GM18867 (cell line): ENCODE data around the gene CSNK2A1.
"Not testable (repeated sequence)": the region's sequence is repeated elsewhere in the genome, so short reads cannot be mapped to it uniquely, and the experiment has no call there.

Experiments
- ATAC-seq: cut with Tn5 transposase; IDR thresholded peaks from one replicate; pipeline ENCODE4 v1.9.1; 2021; ENCODE audit warnings: mild to moderate bottlenecking, moderate library complexity; ENCODE audit not compliant: unreplicated experiment

Gene CSNK2A1

DNA sequence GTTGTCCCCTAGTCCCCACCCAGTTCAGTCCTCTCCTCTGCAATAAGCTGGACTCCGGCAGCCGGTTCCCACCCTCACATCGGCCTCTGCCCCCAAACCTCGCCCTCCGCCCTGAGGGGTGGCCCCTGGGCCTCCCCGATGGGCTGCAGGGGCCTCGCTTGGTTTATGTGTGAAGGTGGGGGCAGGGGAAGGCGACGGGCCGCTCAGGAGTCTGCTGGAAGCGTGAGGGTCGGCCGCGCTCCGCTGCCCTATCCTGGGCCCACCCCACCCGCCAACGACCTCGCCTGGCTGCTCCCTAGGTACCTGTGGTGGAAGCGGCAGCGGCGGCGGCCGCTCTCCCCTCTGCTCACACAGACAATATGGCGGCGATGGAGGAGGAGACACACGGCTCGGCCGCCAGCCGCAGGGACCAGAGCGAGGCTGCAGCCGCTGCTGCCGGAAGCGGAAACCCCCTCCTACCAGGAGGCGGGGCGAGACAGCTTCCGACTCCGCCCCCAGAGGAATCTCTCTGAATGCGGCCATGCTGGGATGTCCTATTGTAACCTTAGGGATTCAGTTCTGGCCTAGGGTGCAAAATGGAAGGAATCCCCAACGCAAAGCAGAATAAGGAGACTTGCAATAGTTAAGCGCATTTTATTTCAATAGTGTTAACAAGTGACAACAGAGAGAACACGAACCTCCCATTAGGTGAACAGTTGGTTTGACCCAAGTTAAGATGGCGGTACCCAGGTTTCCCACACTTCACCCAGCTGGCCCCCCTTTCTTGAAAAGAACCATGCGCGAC, at the start of gene CSNK2A1:
Gene CSNK2A1, minus strand, starts transcription at position 422 of the 784 bp plus-strand sequence. CDS start 35,239 bp downstream, outside the sequence.
- ATAC-seq: peak; percentile 94

DNA sequence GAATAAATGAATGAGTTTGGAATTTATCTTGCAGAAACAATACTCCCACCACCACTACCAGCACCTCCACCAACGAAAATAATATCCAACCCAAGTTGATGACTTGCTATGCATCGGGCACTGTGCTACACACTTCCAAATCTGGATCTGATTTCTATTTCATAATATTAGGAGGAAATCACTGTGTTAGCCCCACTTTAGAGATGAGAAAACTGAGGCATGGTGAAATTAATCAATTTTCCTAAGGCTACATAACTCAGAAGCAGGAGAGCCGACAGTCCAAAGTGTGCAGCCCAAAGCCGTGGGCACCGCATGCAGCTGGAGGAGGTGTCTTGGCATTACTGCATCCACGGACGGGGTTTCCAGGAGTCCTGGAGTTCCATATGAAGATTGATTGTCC, 48.9 kb upstream of the CSNK2A1 start:
- no peak for ATAC-seq

DNA sequence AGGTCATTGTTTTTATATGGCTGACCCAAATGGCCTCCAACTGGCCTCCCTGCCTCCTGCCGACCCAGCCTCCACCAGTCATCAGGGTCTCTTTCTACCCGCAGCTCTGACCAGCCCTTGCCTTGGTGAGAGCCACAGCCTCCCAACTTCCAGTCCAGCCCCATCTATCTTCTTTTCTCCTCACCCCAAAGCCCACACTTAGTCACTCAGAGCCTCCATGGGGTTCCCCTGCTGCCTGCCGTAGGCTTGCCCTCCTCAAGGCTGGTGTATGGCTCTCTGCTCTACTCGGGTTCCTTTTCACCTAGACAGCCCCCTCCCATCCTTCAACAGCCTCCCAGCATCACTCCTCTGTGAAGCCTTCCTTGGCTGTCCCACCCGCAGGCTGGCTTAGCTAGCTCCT, 48.4 kb upstream of the CSNK2A1 start:
- ATAC-seq: no peak

DNA sequence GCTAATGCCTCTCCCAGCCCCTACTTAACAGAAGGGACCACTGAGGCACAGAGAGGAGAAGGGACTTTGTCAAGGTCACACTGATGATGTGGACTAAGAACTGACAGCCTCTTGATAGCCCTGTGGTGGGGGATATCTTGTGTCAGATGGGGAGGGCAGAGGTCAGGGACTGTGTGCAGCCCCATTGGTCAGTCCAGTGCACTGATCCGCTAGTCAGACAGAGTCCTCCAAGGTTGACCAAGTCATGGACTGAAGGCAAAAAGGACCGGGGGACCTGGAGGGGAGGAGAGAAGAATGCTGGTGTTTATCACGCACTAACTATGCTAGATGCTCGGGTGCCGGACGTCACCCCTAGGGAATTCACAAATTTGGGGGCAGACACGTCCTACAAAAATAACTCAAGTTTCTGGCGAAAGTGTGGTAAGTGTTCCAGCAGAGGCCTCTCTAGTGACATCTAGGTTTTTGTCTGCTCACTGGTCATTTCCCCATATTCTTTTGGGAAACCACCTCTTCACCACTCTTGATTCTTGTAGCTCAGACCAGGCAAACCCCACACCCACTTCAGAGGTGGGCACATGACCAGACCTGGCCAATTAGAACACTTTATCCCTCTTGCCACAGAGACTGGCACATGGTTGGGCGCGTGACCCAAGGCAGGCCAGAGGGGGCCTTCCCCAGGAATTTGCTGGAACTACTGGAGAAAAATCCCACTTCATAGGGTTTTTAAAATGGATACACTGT, 45.5 kb upstream of the CSNK2A1 start:
- ATAC-seq: peak; percentile 74

DNA sequence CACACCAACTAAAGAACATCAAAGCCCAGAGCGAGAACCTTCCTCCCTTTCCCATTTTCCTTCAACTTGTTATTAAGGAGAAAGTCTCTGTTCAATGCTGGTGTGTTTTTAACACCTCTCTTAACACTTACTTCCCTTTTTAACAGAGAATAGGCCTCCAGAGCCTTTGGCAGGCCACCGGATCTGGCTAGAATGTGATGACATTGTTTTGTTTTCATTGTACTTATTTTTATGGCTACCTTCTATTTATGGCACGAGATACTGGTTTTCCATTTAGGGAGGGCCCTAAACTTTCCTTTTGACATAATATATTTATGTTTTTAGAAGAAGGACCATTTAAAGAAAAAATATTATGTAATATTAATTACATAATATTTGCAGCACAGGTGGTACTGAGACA, 44.9 kb upstream of the CSNK2A1 start:
- no peak for ATAC-seq

DNA sequence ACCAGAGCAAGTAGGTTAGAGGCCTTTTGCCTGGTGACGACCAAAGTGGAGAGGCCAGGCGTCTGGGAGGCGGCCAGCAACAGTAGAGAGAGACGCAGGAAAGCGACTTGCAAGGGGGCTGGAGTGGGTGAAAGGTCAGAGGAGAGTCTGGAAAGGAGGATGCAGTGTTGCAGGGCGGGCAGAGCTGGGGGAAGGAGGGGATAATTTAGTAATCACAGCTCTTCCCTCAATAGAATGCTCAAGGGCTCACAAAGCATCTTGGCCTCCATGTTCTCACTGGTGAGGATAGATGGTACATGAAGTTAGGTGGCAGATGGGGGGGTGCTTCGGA, 41.3 kb upstream of the CSNK2A1 start:
- ATAC-seq: no peak

DNA sequence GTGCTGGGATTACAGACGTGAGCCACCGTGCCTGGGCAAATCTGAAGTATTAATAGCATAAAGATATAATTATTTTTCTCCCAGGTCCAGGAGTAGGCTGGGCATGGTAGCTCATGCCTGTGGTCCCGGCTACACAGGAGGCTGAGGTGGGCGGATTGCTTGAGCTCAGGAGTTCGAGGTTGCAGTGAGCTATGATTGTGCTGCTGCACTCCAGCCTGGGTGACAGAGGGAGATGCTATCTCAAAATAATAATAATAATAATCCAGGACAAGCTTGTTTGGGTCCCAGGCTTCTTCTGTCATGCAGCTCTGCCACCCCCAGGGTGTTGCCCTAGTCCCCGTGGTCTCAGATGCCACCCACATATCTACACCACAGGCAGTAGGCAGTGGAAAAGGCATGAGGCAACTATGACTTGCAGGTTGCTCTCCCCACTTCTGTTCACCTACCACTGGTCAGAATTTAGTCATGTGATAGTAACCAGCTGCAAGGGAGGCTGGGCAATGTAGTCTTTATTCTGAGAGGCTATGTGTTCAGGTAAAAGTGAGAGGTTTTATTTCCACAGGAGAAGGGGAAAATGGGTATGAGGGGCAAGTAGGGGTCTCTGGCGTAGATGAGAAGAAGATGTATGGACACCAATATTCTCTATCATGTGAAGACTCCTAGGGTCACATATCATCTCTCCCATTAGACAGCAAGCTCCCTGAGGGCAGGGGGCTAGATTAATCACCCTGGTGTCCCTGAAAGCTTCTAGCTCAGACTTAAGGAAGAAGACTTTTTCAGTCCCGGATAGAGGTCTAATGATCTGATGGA, 40.8 kb upstream of the CSNK2A1 start:
- peak; percentile 63 for ATAC-seq

DNA sequence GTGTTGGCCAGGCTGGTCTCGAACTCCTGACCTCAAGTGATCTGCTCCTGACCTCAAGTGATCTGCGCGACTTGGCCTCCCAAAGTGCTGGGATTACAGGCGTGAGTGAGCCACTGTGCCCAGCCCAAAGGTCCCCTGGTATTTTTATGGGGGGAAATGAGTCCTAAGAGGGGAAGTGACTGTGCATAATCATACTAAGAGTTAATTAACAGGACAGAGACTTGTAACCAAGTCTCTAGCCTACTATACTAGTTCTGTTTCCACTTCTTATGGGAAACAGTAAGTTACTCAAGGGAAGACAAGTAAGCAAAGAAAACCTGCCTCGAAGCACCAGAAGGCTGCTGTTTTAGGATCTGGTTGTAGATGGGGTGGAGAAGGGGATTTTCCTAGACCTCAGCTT, 38.6 kb upstream of the CSNK2A1 start:
- no peak for ATAC-seq

DNA sequence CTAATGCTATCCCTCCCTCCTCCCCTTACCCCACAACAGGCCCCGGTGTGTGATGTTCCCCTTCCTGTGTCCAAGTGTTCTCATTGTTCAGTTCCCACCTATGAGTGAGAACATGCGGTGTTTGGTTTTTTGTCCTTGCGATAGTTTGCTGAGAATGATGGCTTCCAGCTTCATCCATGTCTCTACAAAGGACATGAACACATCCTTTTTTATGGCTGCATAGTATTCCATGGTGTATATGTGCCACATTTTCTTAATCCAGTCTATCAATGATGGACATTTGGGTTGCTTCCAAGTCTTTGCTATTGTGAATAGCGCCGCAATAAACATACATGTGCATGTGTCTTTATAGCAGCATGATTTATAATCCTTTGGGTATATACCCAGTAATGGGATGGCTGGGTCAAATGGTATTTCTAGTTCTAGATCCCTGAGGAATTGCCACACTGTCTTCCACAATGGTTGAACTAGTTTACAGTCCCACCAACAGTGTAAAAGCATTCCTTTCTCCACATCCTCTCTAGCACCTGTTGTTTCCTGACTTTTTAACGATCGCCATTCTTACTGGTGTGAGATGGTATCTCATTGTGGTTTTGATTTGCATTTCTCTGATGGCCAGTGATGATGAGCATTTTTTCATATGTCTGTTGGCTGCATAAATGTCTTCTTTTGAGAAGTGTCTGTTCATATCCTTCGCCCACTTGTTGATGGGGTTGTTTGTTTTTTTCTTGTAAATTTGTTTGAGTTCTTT, 35.5 kb upstream of the CSNK2A1 start:
- not testable (repeated sequence) for ATAC-seq

DNA sequence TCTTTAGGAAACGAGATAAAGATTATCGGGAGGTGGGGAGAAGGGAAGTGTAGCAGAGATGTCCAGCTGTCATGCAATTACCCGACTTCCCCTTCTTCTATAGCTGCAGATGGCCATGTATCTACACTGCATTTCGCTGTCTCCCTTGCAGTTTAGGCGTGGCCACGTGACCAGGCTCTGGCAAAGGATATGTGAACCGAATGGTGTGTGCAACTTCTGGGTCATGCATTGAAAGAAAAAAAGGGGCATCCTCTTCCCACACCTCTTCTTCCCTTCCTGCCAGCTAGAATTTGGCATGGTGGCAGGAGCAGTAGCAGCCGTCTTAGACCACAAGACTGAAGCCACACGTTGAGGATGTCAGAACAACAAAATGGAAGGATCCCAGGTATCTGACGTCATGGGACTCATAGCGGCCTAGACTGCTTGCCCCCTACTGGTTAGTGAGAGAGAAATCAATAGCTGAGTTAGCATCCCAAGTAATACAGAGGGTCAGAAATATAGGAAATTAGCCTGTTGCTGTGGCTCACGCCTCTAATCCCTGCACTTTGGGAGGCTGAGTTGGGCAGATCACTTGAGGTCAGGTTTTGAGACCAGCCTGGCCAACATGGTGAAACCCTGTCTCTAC, 33.7 kb upstream of the CSNK2A1 start:
- no peak for ATAC-seq

DNA sequence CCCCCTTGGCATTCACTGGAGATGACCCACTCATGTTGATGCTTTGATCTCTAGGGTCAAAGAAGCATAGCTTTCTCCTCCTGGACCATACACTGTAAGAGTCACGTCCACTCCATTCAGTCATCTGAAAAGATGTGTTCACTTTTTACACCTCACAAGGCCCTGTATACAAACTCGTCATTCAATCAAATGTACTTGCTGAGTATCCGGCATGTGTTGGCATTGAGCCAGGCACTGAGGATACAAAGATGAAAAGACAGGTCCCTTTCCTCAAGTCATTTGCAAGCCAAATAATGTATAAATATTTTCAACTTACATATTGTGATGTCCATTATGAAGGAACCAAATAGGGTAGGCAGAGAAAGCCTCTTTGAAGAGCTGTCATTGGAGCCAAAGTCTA, 32.6 kb upstream of the CSNK2A1 start:
- no peak for ATAC-seq

DNA sequence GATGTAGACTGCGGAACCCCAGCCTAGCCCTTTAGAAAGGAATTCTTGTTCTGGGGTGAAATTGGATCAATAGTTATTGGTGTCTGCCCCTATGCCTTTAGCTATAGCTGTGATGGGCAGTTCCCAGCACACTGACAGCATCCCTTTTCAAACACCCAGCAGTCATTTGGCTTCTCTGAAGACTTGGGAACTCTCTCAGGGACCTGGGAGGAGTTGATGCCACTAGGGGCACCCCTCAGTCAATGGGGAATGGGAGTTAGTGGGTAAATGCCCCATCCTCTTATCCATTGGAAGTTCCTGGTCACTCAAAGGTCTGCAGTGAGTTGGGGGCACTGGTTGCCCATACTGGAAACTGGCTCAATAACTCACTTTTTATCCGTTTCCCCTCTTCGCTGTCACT, 31.6 kb upstream of the CSNK2A1 start:
- no peak for ATAC-seq

DNA sequence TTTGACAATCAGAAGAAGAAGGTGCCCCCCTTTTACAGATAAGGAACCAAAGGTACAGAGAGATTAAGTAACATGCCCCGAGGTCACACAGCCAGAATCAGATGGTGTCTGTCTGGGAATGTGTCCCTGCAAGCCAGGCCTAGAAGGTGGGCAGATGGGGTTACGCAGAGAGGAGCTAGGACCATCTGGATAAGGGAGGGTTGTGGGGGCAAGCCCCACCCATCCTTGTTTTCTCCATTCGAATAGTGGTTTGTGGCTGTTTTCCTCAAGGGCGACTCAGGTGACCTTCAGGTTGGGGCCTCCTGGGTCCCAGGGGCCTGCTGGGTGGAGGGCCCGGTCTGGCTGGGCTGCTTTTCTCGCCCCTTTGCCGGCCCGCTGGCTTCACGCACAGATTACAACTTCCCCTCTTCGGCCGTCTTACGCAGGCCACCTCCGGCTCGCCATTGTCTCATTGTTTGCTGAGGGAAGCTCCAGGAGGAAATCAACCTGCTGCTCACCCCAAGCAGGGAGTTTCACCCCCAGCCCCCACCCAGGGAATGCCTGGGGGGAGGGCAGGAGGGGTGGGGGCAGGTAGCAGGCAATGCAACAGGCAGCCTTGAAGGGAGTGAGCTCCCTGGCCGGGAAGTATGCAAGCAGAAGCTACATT, 30.8 kb upstream of the CSNK2A1 start:
- no peak for ATAC-seq

DNA sequence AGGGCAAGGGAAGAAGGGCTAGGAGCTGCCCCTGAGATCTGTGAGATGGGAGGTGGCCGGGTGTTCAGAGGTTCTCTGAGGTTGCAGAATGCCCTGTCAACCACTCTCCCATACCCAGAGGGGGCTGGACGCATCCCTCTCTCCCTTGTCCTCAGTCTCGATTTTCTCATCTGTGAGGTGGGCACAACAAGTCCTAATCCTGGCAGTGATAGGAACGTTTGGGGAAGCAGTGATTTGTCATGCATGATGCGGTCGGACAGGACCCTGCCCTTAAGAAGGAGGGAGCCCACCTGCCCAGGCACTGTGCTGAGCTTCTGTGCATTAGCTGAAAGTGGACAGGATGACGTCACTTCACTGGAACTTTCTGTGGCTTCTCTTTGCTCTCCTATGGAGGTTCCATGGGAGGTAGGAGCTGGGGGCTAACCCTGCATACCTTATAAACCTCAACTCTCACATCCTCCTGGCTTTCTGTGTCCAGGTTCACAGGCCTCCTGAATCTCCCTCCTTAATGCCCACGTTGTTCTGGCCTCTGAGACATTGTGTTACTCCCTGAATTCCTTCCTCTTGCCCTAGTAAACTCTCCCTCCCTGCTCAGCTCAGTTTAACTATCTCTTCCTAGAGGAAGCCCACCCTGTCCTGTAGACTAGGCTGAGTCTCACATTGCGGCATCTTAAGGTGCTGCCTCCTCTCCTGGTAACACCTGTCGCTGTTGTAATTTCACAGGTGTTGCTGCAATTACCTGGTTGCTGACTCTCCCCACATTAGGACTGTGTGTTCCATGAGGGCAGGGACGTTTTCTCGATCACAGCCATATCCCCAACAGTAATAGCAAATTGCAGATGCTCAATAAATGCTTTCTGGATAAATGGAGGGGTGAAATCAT, 30.1 kb upstream of the CSNK2A1 start:
- ATAC-seq: no peak

DNA sequence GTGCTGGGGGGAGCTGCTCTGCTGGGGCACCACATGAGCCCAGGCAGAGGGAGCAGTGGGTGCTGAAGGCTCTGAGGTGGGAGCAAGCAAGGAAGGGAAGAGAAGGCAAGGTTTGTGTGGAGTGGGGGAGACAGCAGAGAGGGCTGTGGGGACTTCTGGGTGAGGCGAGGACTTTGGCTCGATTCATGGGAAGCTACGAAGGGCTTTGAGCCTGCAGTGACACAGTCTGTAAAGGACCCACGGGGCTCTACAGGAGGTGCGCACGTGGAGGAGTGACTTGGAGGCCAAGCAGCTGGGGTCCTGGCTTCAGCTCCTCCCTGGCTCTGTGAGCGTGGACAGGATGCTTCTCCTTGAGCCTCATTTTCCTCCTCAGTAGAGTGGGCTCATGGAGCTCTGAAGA, 29.1 kb upstream of the CSNK2A1 start:
- no peak for ATAC-seq

DNA sequence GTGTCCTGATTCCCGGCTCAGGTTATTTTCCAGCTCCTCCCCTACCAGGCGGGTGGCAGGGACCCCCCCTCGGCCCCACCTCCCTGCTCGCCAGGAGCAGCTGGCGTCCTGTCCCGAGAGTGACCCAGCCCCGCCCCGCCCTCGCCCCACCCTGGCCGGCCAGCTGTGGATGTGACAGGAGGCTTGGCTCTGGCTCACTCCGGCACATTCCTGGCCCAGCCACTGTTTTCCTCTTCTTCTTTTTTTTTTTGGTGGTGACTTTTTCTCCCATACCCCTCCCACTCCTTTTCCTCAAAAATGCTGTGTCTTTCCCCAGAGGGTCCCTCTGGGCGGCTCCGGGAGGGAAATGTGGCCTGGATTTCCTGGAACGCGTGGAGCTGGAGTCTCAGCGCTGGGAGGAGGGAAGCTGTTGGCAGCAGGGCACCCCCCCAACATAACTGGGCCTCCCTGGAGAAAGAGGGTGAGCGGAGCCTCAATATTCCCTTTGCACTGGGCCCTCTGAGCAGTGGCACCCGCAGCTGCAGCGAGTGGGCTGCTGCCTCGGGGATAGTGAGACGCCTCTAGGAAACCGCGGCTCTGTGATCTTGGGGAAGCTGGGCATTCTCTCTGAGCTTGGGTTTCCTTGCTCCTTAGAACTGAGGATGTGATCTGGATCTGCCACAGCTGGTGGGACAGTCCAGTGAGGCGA, 28.3 kb upstream of the CSNK2A1 start:
- ATAC-seq: no peak

DNA sequence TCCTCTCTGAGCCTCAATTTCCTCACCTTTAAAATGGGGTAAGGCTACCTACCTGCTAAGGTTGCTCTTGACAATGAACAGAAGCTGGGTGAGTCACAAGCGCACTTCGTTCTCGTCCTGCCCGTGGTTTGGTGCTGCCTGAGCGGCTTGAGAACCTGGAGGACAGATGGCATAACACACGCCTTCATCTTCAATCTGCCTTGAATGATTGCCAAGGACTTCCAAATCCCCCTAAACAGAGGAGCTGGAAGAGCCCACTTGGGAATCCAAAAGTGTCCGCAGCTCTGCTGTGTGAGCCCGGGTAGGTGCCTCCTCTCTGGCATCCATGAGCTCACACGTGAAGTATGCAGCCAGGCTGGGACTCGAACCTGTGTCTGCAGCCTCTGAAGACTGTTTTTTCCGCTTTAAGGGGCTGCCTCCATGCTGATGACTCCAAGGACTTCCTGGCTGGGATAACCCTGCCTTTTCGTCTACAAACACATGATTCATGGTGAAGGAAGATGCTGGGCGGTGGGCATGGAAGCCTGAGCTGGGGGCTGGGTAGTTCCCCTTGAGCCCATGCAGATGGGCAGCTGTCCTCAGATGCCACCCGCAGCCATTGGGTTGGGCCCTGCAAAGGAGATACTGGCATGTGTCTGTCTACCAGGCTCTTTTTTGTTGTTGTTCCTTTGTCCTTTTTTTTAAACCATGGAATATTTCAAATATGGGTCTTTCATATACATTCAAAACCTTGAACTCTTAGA, 25.3 kb upstream of the CSNK2A1 start:
- no peak for ATAC-seq
